ENCODE results near the gene FMN2. TPM values are rescaled to one million over a fixed set of nuclear protein-coding genes. Genes with fewer than 3 reads are reported as not detected.

Gene FMN2
- total RNA-seq, 1 donor from 2014 or later: 13.2 TPM

DNA sequence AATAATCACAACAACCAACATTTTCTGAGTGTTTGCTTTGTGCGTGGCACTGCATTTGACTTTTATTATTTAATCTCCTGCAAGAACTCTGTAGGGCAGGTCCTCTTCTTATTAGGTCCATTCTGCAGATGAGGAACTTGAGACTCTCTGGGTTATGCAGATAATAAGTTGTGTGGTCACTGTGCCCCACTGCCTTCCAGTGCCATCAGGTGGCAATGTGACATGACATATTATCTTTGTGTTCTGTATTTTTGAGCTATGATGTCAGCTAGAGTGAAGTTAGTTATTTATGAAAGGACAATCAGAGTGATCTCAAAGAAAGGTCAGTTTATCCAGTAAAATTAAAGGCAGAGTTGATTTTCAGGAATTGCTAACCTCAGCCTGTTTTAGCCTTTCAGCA is 196.0 kb downstream of the FMN2 start:
- DNase-seq (ENCODE audit: low read depth, low spot score): no peak
- no peak overlapping the region for H3K27ac Mint-ChIP-seq (ENCODE audit: unreplicated experiment)
- H3K9me3 Mint-ChIP-seq: no peaks in the 10 kb centered on the region
- H3K4me1 Mint-ChIP-seq: peaks cover 12% of the 10 kb centered on the region
- no peak overlapping the region for H3K4me3 Mint-ChIP-seq
- no peaks in the 10 kb centered on the region for H3K36me3 Mint-ChIP-seq (ENCODE audit: low read depth)
- H3K27me3 Mint-ChIP-seq (ENCODE audit: low read depth): no peaks in the 10 kb centered on the region
- TF ChIP-seq, protein P1, sequence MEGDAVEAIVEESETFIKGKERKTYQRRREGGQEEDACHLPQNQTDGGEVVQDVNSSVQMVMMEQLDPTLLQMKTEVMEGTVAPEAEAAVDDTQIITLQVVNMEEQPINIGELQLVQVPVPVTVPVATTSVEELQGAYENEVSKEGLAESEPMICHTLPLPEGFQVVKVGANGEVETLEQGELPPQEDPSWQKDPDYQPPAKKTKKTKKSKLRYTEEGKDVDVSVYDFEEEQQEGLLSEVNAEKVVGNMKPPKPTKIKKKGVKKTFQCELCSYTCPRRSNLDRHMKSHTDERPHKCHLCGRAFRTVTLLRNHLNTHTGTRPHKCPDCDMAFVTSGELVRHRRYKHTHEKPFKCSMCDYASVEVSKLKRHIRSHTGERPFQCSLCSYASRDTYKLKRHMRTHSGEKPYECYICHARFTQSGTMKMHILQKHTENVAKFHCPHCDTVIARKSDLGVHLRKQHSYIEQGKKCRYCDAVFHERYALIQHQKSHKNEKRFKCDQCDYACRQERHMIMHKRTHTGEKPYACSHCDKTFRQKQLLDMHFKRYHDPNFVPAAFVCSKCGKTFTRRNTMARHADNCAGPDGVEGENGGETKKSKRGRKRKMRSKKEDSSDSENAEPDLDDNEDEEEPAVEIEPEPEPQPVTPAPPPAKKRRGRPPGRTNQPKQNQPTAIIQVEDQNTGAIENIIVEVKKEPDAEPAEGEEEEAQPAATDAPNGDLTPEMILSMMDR (conservative IDR thresholded peaks at IDR 0.05): no peak

DNA sequence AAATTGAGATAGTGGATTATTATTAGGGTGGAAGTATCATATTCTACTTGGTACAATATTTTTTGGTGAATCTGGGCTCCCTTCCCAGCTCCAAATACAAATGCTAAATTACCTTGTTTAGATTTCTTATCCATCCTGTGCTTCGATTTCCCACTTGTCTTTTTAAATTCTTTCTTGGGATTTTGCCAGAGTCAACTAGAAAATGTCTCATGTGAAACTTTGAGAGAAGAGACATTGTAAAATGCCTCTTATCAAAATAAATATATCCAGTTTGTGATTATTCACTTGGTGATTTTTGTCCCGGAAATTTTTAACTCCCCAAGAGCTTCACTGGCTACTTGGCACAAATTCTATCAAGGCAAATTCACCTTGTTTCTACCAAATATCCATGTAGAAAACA is 202.0 kb downstream of the FMN2 start:
- peaks cover 7% of the 10 kb centered on the region for H3K9me3 Mint-ChIP-seq
- H3K4me3 Mint-ChIP-seq: no peak overlapping the region
- no peak for DNase-seq (ENCODE audit: low read depth, low spot score)
- H3K36me3 Mint-ChIP-seq (ENCODE audit: low read depth): peaks cover 9% of the 10 kb centered on the region
- peaks cover 12% of the 10 kb centered on the region for H3K4me1 Mint-ChIP-seq
- no peak overlapping the region for H3K27ac Mint-ChIP-seq (ENCODE audit: unreplicated experiment)
- no peaks in the 10 kb centered on the region for H3K27me3 Mint-ChIP-seq (ENCODE audit: low read depth)
- TF ChIP-seq, protein P1 (conservative IDR thresholded peaks at IDR 0.05): no peak

DNA sequence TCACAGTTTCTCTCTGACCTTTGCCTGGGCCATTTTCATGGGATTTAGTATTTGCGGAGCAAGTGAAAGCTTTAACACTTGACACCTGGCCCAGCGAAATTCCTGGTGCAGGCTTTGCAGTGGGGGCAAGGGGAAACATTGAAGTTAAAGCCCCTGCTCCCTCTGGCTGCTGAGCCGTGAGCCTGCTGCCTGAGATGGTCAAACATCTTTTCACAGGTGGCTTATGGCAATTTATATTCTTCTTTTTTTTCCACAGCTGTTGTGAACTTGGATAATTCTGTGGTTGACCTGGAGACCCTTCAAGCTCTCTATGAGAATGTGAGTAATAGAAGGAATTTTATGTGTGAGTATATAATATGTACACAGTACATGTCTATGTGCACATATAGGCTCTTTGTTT is 202.9 kb downstream of the FMN2 start:
- TF ChIP-seq, protein P1 (conservative IDR thresholded peaks at IDR 0.05): no peak
- Mint-ChIP-seq H3K36me3 (ENCODE audit: low read depth) (peaks cover 10% of the 10 kb centered on the region), H3K27ac (ENCODE audit: unreplicated experiment) (no peak overlapping the region), H3K4me1 (peaks cover 12% of the 10 kb centered on the region), H3K27me3 (ENCODE audit: low read depth) (no peaks in the 10 kb centered on the region), H3K9me3 (peaks cover 8% of the 10 kb centered on the region), H3K4me3 (no peak overlapping the region)
- DNase-seq (ENCODE audit: low read depth, low spot score): no peak

DNA sequence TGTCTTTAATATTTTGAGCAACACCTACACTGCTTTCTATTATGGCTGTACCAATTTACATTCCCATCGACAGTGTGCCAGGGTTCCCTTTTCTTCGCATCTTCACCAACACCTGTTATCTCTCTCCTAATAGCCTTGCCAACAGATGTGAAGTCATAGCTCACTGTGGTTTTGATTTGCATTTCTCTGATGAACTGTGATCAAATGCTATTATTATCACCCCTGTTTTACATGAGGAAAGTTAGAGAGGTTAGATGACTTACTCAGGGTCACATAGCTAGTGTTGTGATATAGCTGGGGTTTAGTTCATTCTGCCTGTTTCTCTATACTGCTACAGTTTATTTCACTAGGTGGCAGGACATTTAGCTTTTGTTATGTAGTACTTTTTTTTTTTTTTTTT is 204.1 kb downstream of the FMN2 start:
- TF ChIP-seq, protein P1 (conservative IDR thresholded peaks at IDR 0.05): no peak
- peaks cover 9% of the 10 kb centered on the region for H3K9me3 Mint-ChIP-seq
- peaks cover 12% of the 10 kb centered on the region for H3K36me3 Mint-ChIP-seq (ENCODE audit: low read depth)
- H3K4me1 Mint-ChIP-seq: peaks cover 12% of the 10 kb centered on the region
- no peak overlapping the region for H3K27ac Mint-ChIP-seq (ENCODE audit: unreplicated experiment)
- H3K4me3 Mint-ChIP-seq: no peak overlapping the region
- DNase-seq (ENCODE audit: low read depth, low spot score): no peak
- H3K27me3 Mint-ChIP-seq (ENCODE audit: low read depth): no peaks in the 10 kb centered on the region

DNA sequence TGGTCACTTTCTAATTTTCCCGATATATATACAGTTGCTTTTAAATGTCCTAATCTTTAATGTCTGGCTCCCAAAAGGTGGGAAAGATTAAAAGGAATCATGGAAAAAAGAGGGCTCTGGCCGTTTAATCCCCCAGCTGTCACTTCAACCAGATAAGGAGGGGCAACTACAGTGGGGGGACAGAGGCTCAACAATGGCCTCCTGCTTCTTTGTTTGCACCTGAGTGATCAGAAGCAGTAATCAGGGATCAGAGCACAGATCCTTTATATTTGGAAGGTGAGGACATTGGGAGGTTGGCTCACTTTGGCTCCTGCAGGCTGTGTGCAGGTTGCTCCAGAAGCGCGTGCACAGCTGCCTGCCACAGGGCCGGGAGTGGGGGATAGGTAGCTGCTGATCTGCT is 212.8 kb downstream of the FMN2 start:
- H3K27ac Mint-ChIP-seq (ENCODE audit: unreplicated experiment): no peak overlapping the region
- no peaks in the 10 kb centered on the region for H3K27me3 Mint-ChIP-seq (ENCODE audit: low read depth)
- H3K36me3 Mint-ChIP-seq (ENCODE audit: low read depth): peaks cover 19% of the 10 kb centered on the region
- peaks cover 4% of the 10 kb centered on the region for H3K9me3 Mint-ChIP-seq
- no peaks in the 10 kb centered on the region for H3K4me1 Mint-ChIP-seq
- H3K4me3 Mint-ChIP-seq: no peak overlapping the region
- DNase-seq (ENCODE audit: low read depth, low spot score): no peak
- TF ChIP-seq, protein P1 (conservative IDR thresholded peaks at IDR 0.05): no peak

DNA sequence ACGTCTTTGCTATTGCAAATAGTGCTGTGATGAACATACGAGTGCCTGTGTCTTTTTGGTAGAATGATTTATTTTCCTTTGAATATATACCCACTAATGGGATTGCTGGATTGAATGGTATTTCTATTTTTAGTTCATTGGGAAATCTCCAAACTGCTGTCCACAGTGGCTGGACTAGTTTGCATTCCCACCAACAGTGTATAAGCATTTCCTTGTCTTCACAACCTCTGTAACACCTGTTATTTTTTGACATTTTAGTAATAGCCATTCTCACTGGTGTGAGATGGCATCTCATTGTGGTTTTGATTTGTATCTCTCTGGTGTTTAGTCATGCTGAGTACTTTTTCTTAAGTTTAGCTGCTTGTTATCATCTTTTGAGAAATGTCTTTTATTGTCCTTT is 215.0 kb downstream of the FMN2 start:
- no peaks in the 10 kb centered on the region for H3K4me1 Mint-ChIP-seq
- peaks cover 15% of the 10 kb centered on the region for H3K36me3 Mint-ChIP-seq (ENCODE audit: low read depth)
- H3K4me3 Mint-ChIP-seq: no peak overlapping the region
- H3K9me3 Mint-ChIP-seq: peaks cover 2% of the 10 kb centered on the region
- H3K27me3 Mint-ChIP-seq (ENCODE audit: low read depth): no peaks in the 10 kb centered on the region
- H3K27ac Mint-ChIP-seq (ENCODE audit: unreplicated experiment): no peak overlapping the region
- TF ChIP-seq, protein P1 (conservative IDR thresholded peaks at IDR 0.05): no peak
- DNase-seq (ENCODE audit: low read depth, low spot score): no peak
